K562 (cell line): ENCODE data around the gene TMEM200B. TPM values are rescaled to one million over a fixed set of nuclear protein-coding genes. Genes with fewer than 3 reads are reported as not detected.

Source experiments
- ATAC-seq: fragments of 200-7000 bp; cut with Tn5 transposase; 3 replicates; pipeline ENCODE4 v1.9.1; 2020; ENCODE audit warnings: moderate library complexity
- BruUV-seq: library from RNA; stranded (reverse); fragments of 400-500 nt; replicated peaks from 2 replicates; lab custom pipeline; 2021; lab: Mats Ljungman, UMichigan
- CTCF ChIA-PET: fragments of 300-600 bp; formaldehyde crosslinking; extraction: SDS; loops from one replicate; lab custom pipeline; 2021; ENCODE audit warnings: low intra/inter-chr PET ratio; lab: Yijun Ruan, JAX
- POLR2A ChIA-PET: fragments of 300-600, 350-650 bp; sonication (Branson Sonifier 250); formaldehyde crosslinking; extraction: SDS; loops from one replicate; lab custom pipeline; 2021; ENCODE audit warnings: antibody characterized with exemption, inconsistent platforms; lab: Yijun Ruan, JAX
- DNase-seq, 4 experiments: peaks; one replicate each; pipeline versions ENCODE4 v3.0.0 to v3.0.0-alpha.2; 2011 to 2018; ENCODE audit warnings: low spot score in 3 of 4, mixed read lengths in 3 of 4; ENCODE audit errors: extremely low read depth in 1 of 4
- FAIRE-seq: peaks from 2 replicates; lab custom pipeline; 2011; peaks lifted over from hg19 to GRCh38; lab: Jason Lieb, UNC
- H2AFZ ChIP-seq: 2 replicates; pipeline ENCODE4 v1.6.0; 2011; ENCODE audit warnings: low read depth, low read length, control low read depth, inconsistent platforms
- H3K27ac ChIP-seq: fragments of 200-600 bp; 3 replicates; pipeline ENCODE4 v1.8.0; 2011; ENCODE audit warnings: low read depth, mild to moderate bottlenecking, control low read depth, inconsistent platforms, low read length, moderate library complexity, mixed read lengths; ENCODE audit errors: extremely low read depth
- H3K27me3 ChIP-seq, 2 experiments: fragments of 300-600 bp in 1 of 2; 2 replicates in 1 of 2; 3 replicates in 1 of 2; pipeline versions ENCODE4 v1.6.0 to v1.8.0; 2011; ENCODE audit warnings: inconsistent platforms in 2 of 2, low read length in 2 of 2, mild to moderate bottlenecking in 1 of 2, mixed read lengths in 1 of 2, moderate library complexity in 1 of 2; ENCODE audit not compliant: control insufficient read depth in 2 of 2, insufficient read depth in 2 of 2
- H3K36me3 ChIP-seq: fragments of 300-600 bp; 3 replicates; pipeline ENCODE4 v1.8.0; 2011; ENCODE audit warnings: mild to moderate bottlenecking, low read length, inconsistent platforms; ENCODE audit not compliant: control insufficient read depth, insufficient read depth
- H3K4me1 ChIP-seq, 2 experiments: fragments of 200-600 bp in 1 of 2; replicated peaks in 1 of 2; 2 replicates in 1 of 2; 3 replicates in 1 of 2; pipeline versions ENCODE4 v1.5.1 to v1.8.0; 2011; ENCODE audit warnings: inconsistent platforms in 2 of 2, low read length in 2 of 2, mild to moderate bottlenecking in 1 of 2, mixed read lengths in 1 of 2, moderate library complexity in 1 of 2; ENCODE audit not compliant: control insufficient read depth in 2 of 2, insufficient read depth in 2 of 2
- H3K4me2 ChIP-seq: 2 replicates; pipeline ENCODE4 v1.6.1; 2011; ENCODE audit warnings: low read length, control low read depth, inconsistent platforms, mixed read lengths; ENCODE audit not compliant: insufficient read depth
- H3K4me3 ChIP-seq: fragments of 200-600 bp; sonication (generic), shearing (Covaris generic); 2 replicates; pipeline ENCODE4 v1.5.1; 2016; ENCODE audit warnings: control low read depth, inconsistent platforms
- H3K79me2 ChIP-seq: fragments of 200-600 bp; 3 replicates; pipeline ENCODE4 v1.8.0; 2011; ENCODE audit warnings: low read length, inconsistent platforms; ENCODE audit not compliant: control insufficient read depth, insufficient read depth
- H3K9ac ChIP-seq, 2 experiments: 2 replicates each; pipeline versions ENCODE4 v1.6.0 to v1.6.1; 2011; ENCODE audit warnings: low read depth in 2 of 2, low read length in 2 of 2, control low read depth in 1 of 2, inconsistent platforms in 1 of 2, mild to moderate bottlenecking in 1 of 2, mixed read lengths in 1 of 2; ENCODE audit not compliant: insufficient read depth in 1 of 2
- H3K9me1 ChIP-seq: one replicate; pipeline ENCODE4 v1.6.0; 2011; ENCODE audit warnings: inconsistent platforms, mild to moderate bottlenecking, low read length, moderate library complexity; ENCODE audit not compliant: control insufficient read depth, insufficient read depth
- H3K9me3 ChIP-seq: replicated peaks from 2 replicates; pipeline ENCODE4 v1.5.1; 2011; ENCODE audit warnings: low read depth, low read length, inconsistent platforms; ENCODE audit not compliant: control insufficient read depth, insufficient read depth
- H4K20me1 ChIP-seq: replicated peaks from 2 replicates; pipeline ENCODE4 v1.6.1; 2011; ENCODE audit warnings: low read length, inconsistent platforms, mixed read lengths; ENCODE audit not compliant: control insufficient read depth, insufficient read depth
- L3MBTL2 ChIP-seq: fragments of 450-650 bp; IDR thresholded peaks from 2 replicates; pipeline ENCODE4 v1.6.1; 2016; ENCODE audit warnings: mild to moderate bottlenecking, moderate library complexity
- PHB2 ChIP-seq: fragments of 450-650 bp; IDR thresholded peaks from 2 replicates; pipeline ENCODE4 v1.6.1; 2017; ENCODE audit warnings: low read depth
- SIRT6 ChIP-seq: IDR thresholded peaks from one replicate; pipeline ENCODE4 v1.6.1; 2012; ENCODE audit warnings: low read depth, mild to moderate bottlenecking, control low read depth, inconsistent platforms, low read length, moderate library complexity
- SNIP1 ChIP-seq: fragments of 450-650 bp; IDR thresholded peaks from 2 replicates; pipeline ENCODE4 v1.7.1; 2017; ENCODE audit warnings: low read depth, mild to moderate bottlenecking
- ZNF717 ChIP-seq: fragments of 250-450 bp; sonication (Bioruptor Pico); IDR thresholded peaks from 2 replicates; pipeline ENCODE4 v1.5.0; 2021
- WGBS: fragments of 100-300 bp; shearing (Covaris generic); methylation state at CpG from one replicate; pipeline ENCODE4 v1.1.6; 2016; ENCODE audit warnings: low coverage, mixed read lengths; ENCODE audit not compliant: insufficient coverage; ENCODE audit errors: missing lambda C conversion rate; 5-methylcytosine and 5-hydroxymethylcytosine counted together
- in situ Hi-C: fragments of 300-500 bp; cut with MboI; formaldehyde crosslinking; loops from 4 replicates; pipeline ENCODE4 v1.15.0; 2018; ENCODE audit warnings: inconsistent platforms, mixed read lengths
- intact Hi-C: fragments of 100-400 bp; cut with micrococcal nuclease; formaldehyde crosslinking; loops from 2 replicates; pipeline ENCODE4 v1.14.2; 2022
- polyA plus RNA-seq, 8 experiments: library from polyadenylated mRNA; depleted of rRNA in 4 of 8; stranded (reverse) in 5 of 8; unstranded in 3 of 8; fragments of >200 nt; fragmentation: Nextera tagmentation in 2 of 8; fragmentation: Illumina TruSeq in 1 of 8; extraction: Ambion mirVana in 2 of 8; extraction: Trizol in 1 of 8; gene quantifications; 2 replicates each; pipeline versions ENCODE4 v1.2.1 to v1.2.3, GENCODE V29; 2011 to 2014; ENCODE audit warnings: inconsistent platforms in 1 of 8, missing spikeins in 1 of 8
- total RNA-seq, 7 experiments: library from RNA; depleted of rRNA in 6 of 7; stranded (reverse); fragments of >200 nt in 6 of 7; fragmentation: Illumina TruSeq in 2 of 7; extraction: Trizol in 2 of 7; gene quantifications; 2 replicates each; pipeline versions ENCODE4 v1.2.1 to v1.2.3, GENCODE V29; 2011 to 2021; ENCODE audit warnings: low replicate concordance in 1 of 7
- TF ChIP-seq, protein P1 (sequence below): sonication (generic); formaldehyde crosslinking; IDR thresholded peaks from 2 replicates; pipeline ENCODE4 v1.8.0; 2022; ENCODE audit warnings: missing genetic modification reagents, mild to moderate bottlenecking, moderate library complexity, borderline replicate concordance
- TF ChIP-seq, protein P2 (sequence below): fragments of 250-450 bp; sonication (Bioruptor Pico); IDR thresholded peaks from 2 replicates; pipeline ENCODE4 v1.8.0; 2022; ENCODE audit warnings: inconsistent platforms
- TF ChIP-seq, protein P3 (sequence below): fragments of 450-650 bp; IDR thresholded peaks from 2 replicates; pipeline ENCODE4 v1.7.1; 2018; ENCODE audit warnings: mild to moderate bottlenecking, low read depth; ENCODE audit not compliant: partially characterized antibody

Gene TMEM200B
- total and polyA plus RNA-seq, 9 of the 15 experiments (the other 6 are each of a cell fraction or from before 2014, with no cell fraction given), result 0.04 to 0.35 (median 0.10) TPM; not detected in 1

DNA sequence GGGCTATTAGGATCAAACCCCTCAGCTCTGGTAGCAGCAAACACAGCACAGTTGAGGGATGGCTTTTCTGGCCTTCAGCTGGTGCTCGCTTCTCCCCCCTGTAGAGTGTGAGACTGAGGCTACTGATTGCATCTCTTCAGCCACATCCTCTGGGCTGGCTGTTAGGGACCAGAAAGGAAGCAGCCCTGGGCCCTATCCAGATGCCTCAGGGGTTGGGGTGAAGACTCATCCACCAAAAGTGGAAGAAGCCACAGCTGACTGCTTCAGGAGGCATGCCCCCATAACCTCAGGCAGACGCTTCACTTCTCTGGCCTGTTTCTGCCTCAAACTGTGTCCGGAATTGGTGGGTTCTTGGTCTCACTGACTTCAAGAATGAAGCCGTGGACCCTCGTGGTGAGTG, 6.2 kb upstream of the TMEM200B start:
- Histone ChIP-seq H3K9ac (peak overlapping the region in 1 of 2 experiments; percentile 1; a peak in 1 of 4 replicates), H3K36me3 (no peaks in the 10 kb centered on the region), H3K4me2 (no peak overlapping the region), H3K79me2 (no peaks in the 10 kb centered on the region), H3K4me3 (no peak overlapping the region), H3K27me3 (no peaks in the 10 kb centered on the region), H3K27ac (no peak overlapping the region), H4K20me1 (no peaks in the 10 kb centered on the region), H3K4me1 (peaks cover 6 to 16% of the 10 kb centered on the region in 2 experiments; a peak in 4 of 5 replicates), H3K9me3 (no peaks in the 10 kb centered on the region), H2AFZ (no peak overlapping the region), H3K9me1 (no peaks in the 10 kb centered on the region)
- no peak for TF ChIP-seq L3MBTL2
- TF ChIP-seq, protein P1, sequence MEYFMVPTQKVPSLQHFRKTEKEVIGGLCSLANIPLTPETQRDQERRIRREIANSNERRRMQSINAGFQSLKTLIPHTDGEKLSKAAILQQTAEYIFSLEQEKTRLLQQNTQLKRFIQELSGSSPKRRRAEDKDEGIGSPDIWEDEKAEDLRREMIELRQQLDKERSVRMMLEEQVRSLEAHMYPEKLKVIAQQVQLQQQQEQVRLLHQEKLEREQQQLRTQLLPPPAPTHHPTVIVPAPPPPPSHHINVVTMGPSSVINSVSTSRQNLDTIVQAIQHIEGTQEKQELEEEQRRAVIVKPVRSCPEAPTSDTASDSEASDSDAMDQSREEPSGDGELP, result peak; percentile 36; the same call in 1 of the 2 replicates
- intact Hi-C loops (no loop called here), in situ Hi-C loops (no loop called here)
- CTCF ChIA-PET, result no interaction called here
- WGBS, result 25% methylated on average over 5 of the region's 5 CpGs
- FAIRE-seq (no peak), DNase-seq (no peak), ATAC-seq (peak; percentile 35)
- no TSS peak for BruUV-seq
- POLR2A ChIA-PET, result interaction anchor here (0.9 to 3.1 kb wide), 5 partner anchors 14 to 104 kb away, joined by 3 to 12 read pairs (median 3); partner anchors contain the start of gene SRSF4

DNA sequence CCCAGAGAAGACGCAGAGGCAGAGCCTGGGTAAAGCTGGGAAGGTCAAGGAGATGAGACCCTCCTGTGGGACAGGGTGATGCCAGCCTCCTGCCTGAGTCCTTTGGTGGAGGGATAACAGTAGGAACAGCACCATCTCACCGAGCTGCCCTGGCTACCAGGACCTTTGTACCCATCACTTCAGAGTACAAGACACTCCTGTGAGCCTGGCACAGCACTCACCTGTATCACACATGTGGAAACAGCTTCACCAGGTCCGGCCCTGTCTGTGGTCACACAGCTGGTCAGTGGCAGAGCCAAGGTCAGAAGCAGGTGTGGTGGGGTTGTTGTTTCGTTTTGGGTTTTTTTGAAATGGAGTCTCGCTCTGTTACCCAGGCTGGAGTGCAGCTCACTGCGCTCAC, 5.0 kb upstream of the TMEM200B start:
- H3K4me3 ChIP-seq, result no peak overlapping the region
- H3K36me3 ChIP-seq, result no peaks in the 10 kb centered on the region
- intact Hi-C loops (no loop called here), in situ Hi-C loops (no loop called here)
- H3K9ac ChIP-seq, result peak overlapping the region in 1 of 2 experiments; percentile 41; a peak in 1 of 4 replicates
- H3K4me1 ChIP-seq, result peaks cover 6 to 18% of the 10 kb centered on the region in 2 experiments; a peak in 4 of 5 replicates
- BruUV-seq, result no TSS peak
- H3K4me2 ChIP-seq, result no peak overlapping the region
- DNase-seq (no peak), FAIRE-seq (no peak), ATAC-seq (no peak)
- CTCF ChIA-PET, result no interaction called here
- 38% methylated on average over 6 of the region's 6 CpGs for WGBS
- no peaks in the 10 kb centered on the region for H3K27me3 ChIP-seq
- no peak overlapping the region for H3K27ac ChIP-seq
- H3K9me1 ChIP-seq, result no peaks in the 10 kb centered on the region
- H2AFZ ChIP-seq, result no peak overlapping the region
- no peaks in the 10 kb centered on the region for H3K79me2 ChIP-seq
- H3K9me3 ChIP-seq, result no peaks in the 10 kb centered on the region
- H4K20me1 ChIP-seq, result no peaks in the 10 kb centered on the region
- POLR2A ChIA-PET, result interaction anchor here (0.5 to 3.1 kb wide), 4 partner anchors 15 to 35 kb away, joined by 3 to 12 read pairs (median 4); no protein-coding TSS in a partner anchor
- TF ChIP-seq ZNF717 (CRISPR knock-in tag), result no peak
- TF ChIP-seq PHB2, result no peak
- TF ChIP-seq SIRT6, result no peak
- TF ChIP-seq, protein P2, sequence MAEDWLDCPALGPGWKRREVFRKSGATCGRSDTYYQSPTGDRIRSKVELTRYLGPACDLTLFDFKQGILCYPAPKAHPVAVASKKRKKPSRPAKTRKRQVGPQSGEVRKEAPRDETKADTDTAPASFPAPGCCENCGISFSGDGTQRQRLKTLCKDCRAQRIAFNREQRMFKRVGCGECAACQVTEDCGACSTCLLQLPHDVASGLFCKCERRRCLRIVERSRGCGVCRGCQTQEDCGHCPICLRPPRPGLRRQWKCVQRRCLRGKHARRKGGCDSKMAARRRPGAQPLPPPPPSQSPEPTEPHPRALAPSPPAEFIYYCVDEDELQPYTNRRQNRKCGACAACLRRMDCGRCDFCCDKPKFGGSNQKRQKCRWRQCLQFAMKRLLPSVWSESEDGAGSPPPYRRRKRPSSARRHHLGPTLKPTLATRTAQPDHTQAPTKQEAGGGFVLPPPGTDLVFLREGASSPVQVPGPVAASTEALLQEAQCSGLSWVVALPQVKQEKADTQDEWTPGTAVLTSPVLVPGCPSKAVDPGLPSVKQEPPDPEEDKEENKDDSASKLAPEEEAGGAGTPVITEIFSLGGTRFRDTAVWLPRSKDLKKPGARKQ (CRISPR knock-in tag), result no peak
- TF ChIP-seq SNIP1, result no peak
- TF ChIP-seq, protein P3, sequence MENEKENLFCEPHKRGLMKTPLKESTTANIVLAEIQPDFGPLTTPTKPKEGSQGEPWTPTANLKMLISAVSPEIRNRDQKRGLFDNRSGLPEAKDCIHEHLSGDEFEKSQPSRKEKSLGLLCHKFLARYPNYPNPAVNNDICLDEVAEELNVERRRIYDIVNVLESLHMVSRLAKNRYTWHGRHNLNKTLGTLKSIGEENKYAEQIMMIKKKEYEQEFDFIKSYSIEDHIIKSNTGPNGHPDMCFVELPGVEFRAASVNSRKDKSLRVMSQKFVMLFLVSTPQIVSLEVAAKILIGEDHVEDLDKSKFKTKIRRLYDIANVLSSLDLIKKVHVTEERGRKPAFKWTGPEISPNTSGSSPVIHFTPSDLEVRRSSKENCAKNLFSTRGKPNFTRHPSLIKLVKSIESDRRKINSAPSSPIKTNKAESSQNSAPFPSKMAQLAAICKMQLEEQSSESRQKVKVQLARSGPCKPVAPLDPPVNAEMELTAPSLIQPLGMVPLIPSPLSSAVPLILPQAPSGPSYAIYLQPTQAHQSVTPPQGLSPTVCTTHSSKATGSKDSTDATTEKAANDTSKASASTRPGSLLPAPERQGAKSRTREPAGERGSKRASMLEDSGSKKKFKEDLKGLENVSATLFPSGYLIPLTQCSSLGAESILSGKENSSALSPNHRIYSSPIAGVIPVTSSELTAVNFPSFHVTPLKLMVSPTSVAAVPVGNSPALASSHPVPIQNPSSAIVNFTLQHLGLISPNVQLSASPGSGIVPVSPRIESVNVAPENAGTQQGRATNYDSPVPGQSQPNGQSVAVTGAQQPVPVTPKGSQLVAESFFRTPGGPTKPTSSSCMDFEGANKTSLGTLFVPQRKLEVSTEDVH, result no peak
